Measurements from ENCODE around the gene NCKAP5L. TPM values are rescaled to one million over a fixed set of nuclear protein-coding genes. Genes with fewer than 3 reads are reported as not detected.
A peak's percentile ranks its signal among the peaks of the same experiment; 100 is the strongest.

NCKAP5L gene
- total and polyA plus RNA-seq, 4 donors, result 13.4 to 35.5 (median 24.8) TPM

DNA sequence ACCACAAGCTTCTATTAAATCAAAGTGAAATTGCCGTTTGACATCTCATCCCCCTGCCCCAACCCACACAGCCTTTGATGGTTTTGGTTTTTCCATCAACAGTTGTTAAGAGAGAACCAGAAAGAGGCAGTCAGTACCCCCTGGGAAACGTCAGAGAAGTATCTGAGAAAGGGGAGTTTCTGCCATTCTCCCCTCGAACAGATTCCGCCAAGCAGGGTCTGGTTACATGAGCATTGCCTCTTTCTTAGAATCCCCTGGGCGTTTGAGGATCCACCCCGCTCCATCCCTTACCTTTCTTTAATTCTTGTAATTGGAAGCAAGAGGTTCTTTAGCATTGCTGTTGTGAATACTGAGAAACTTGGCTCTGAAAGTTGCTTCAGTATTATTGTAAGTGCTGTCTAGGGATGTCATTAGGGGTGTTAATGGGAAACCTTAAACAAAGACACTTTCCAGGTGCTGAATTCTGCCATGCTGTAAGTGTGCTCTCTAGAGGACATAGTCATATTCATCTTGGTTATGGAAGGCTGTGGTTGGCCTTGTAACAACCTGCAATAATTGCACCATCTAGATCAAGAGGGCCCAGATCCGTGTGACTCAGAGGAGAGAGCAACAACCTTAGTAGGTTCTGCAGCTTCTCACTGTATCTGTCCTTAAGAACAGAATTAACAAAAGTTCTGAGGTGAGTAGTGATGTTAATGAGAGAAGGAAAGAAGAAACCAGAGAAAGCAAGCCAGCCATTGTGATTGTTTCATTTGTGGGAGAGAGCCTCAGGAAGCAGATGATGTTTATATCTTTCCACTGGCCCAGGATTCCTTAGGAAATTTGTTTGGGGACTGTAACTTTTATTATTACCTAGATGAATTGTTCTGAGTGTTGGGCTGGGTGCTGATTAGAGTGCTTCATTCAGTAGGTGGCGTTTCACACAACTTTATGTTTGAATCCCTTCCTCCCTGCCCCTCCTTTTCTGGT lies 77.9 kb downstream of the NCKAP5L start:
- no peak overlapping the region for H3K27ac ChIP-seq (ENCODE audit: low read depth, low read length)
- no peaks in the 10 kb centered on the region for H3K9me3 ChIP-seq (ENCODE audit: control insufficient read depth, insufficient read depth, low read length)
- whole genome bisulfite sequencing (ENCODE audit: insufficient coverage), result no CpG with 5 or more reads among the region's 8 CpGs
- H3K4me3 ChIP-seq (ENCODE audit: low read depth, low read length), result no peak overlapping the region
- no peaks in the 10 kb centered on the region for H3K27me3 ChIP-seq (ENCODE audit: control insufficient read depth, insufficient read depth, low read length)
- no peaks in the 10 kb centered on the region for H3K4me1 ChIP-seq (ENCODE audit: control insufficient read depth, insufficient read depth, low read length)
- DNase-seq (ENCODE audit: low read depth in 4 of 6, low spot score in 6 of 6), result peak in 1 of 6 donors; percentile 63
- peaks cover 20% of the 10 kb centered on the region for H3K36me3 ChIP-seq (ENCODE audit: control insufficient read depth, insufficient read depth, low read length)

DNA sequence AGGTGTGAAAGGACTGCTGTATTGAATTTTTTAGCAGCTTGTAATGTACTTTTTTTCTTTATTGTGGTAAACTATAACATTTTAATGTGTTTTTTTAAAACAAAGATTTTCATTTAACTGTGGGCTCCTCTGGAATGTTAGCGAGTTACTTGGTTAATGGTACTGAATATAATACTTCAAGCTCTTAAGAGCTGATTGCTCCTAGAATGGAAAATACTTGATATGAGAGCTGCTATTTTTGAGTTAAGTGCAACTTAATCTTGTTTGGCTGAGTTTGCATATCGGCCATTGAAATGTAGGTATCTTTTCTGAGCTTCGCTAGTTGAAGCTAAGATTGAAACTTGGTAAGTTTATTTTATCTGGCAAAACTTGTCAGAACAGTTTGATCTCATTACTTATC lies 79.4 kb downstream of the NCKAP5L start:
- no CpG with 5 or more reads among the region's 3 CpGs for WGBS (ENCODE audit: insufficient coverage)
- no peak for DNase-seq (ENCODE audit: low read depth in 4 of 6, low spot score in 6 of 6)
- Histone ChIP-seq H3K4me1 (ENCODE audit: control insufficient read depth, insufficient read depth, low read length) (no peaks in the 10 kb centered on the region), H3K4me3 (ENCODE audit: low read depth, low read length) (no peak overlapping the region), H3K27me3 (ENCODE audit: control insufficient read depth, insufficient read depth, low read length) (no peaks in the 10 kb centered on the region), H3K27ac (ENCODE audit: low read depth, low read length) (no peak overlapping the region), H3K36me3 (ENCODE audit: control insufficient read depth, insufficient read depth, low read length) (peaks cover 16% of the 10 kb centered on the region), H3K9me3 (ENCODE audit: control insufficient read depth, insufficient read depth, low read length) (no peaks in the 10 kb centered on the region)

DNA sequence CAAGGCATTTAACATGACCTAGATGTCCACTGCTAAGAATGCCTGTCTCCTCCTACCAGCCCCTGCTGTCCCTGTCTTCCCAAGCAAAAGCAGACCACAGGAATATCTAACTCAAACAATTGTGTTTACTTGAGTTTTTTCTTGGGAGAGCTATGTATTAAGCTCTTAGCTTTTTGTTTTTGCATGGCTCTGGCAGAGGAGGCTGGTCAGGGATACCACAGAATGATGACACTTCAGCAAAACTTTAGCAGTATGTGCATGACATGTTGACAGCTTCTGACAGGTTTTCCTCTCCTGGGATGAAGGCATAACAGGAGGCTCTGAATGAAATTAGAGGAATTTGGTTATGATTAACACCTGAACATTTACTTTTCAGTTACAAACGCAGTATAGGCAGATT lies 79.9 kb downstream of the NCKAP5L start:
- no peak overlapping the region for H3K4me3 ChIP-seq (ENCODE audit: low read depth, low read length)
- WGBS (ENCODE audit: insufficient coverage), result no CpG with 5 or more reads among the region's 1 CpG

DNA sequence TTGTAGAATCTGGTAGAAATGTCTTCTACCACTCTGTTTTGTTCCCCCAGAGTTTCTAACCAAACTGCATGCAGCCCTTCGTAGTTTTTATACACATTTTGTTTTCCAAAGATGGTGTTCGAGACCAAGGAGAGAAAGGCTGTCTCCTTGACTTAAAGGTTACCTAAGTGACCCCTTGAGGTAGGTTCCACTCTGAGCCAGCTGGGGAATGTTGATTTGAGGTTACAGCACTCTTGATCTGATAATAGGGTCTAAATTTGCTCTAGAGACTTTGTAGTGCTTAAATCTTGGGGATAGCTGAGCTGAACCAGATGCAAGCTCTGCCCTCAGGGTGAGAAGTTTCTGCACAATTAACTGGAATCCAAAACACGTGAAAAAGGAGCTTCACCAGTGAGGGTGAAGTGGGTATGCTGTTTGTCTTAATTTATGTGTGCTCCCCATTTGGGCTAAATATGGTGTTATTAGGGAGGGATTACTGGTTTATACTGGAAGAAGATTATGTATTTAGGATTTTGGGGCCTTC lies 83.8 kb downstream of the NCKAP5L start:
- Histone ChIP-seq H3K9me3 (ENCODE audit: control insufficient read depth, insufficient read depth, low read length) (no peaks in the 10 kb centered on the region), H3K4me3 (ENCODE audit: low read depth, low read length) (no peak overlapping the region), H3K4me1 (ENCODE audit: control insufficient read depth, insufficient read depth, low read length) (peaks cover 14% of the 10 kb centered on the region), H3K27me3 (ENCODE audit: control insufficient read depth, insufficient read depth, low read length) (no peaks in the 10 kb centered on the region), H3K36me3 (ENCODE audit: control insufficient read depth, insufficient read depth, low read length) (peaks cover 5% of the 10 kb centered on the region), H3K27ac (ENCODE audit: low read depth, low read length) (no peak overlapping the region)
- DNase-seq (ENCODE audit: low read depth in 4 of 6, low spot score in 6 of 6), result no peak
- WGBS (ENCODE audit: insufficient coverage), result 85% methylated on average over 2 of the region's 3 CpGs

More for the DNA sequence above, 79.9 kb downstream of the NCKAP5L start:
- Histone ChIP-seq H3K9me3 (ENCODE audit: control insufficient read depth, insufficient read depth, low read length) (no peaks in the 10 kb centered on the region), H3K27ac (ENCODE audit: low read depth, low read length) (no peak overlapping the region), H3K4me1 (ENCODE audit: control insufficient read depth, insufficient read depth, low read length) (peaks cover 1% of the 10 kb centered on the region), H3K27me3 (ENCODE audit: control insufficient read depth, insufficient read depth, low read length) (no peaks in the 10 kb centered on the region), H3K36me3 (ENCODE audit: control insufficient read depth, insufficient read depth, low read length) (peaks cover 11% of the 10 kb centered on the region)
- no peak for DNase-seq (ENCODE audit: low read depth in 4 of 6, low spot score in 6 of 6)

DNA sequence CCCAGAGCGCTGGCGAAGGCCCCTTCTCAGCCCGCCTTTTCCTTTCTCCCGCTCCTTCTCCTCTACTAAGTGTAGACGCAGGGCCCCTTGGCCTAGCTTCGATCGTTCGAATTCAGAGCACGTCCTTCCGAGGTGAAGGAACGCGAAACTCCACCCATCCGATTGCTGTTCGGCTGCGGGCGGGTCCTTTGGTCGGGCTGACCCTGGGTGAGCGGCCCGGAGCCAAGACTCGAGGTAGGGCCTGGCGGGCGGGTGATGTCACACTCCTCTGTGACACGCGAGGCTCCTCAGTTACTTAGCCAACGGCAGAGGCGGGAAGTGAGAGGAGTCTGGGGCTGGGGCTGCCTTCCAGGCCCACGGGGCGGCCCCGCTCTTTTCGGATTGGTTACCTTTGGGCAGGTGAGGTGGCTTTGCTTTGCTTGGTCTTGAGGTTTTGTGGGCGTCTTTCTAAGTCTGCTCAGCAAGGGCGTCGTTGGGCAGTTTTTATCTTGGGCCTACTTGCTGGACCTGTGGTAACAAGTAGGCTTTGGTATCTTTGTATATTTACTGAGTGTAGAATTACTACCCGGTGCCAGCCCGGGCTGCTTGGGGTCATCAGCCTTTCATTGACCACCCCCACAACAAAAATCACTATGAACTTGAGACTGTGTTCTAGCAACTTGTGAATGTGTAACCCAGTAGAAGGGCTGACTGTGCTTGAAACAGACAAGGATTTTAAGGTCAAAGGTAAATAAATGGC lies 86.2 kb downstream of the NCKAP5L start:
- Histone ChIP-seq H3K36me3 (ENCODE audit: control insufficient read depth, insufficient read depth, low read length) (no peaks in the 10 kb centered on the region), H3K4me3 (ENCODE audit: low read depth, low read length) (peak overlapping the region; percentile 99), H3K4me1 (ENCODE audit: control insufficient read depth, insufficient read depth, low read length) (peaks cover 14% of the 10 kb centered on the region), H3K27me3 (ENCODE audit: control insufficient read depth, insufficient read depth, low read length) (no peaks in the 10 kb centered on the region), H3K27ac (ENCODE audit: low read depth, low read length) (peak overlapping the region; percentile 99), H3K9me3 (ENCODE audit: control insufficient read depth, insufficient read depth, low read length) (no peaks in the 10 kb centered on the region)
- DNase-seq (ENCODE audit: low read depth in 4 of 6, low spot score in 6 of 6), result peak in 1 of 6 donors; percentile 1
- WGBS (ENCODE audit: insufficient coverage), result under 1% methylated on average over 33 of the region's 35 CpGs

Small RNAs within 50 kb of the gene (small RNA-seq; reads per million reads assigned to genes)
- not detected for gene LSM6P2 (ENCODE audit: low replicate concordance)

Other genes starting within 250 kb of the NCKAP5L start
- gene FAM186B, start 222.8 kb downstream of the NCKAP5L start, total RNA-seq, result under 1 TPM; 0.10 to 0.55 TPM
- 1 to 10 TPM in 1 of 2 donors, under 1 TPM in 1; 0.36 to 3.4 TPM for gene FAM186B, start 222.8 kb downstream of the NCKAP5L start, polyA plus RNA-seq (ENCODE audit: insufficient read length in 2 of 2)
- gene PRPF40B, start 204.9 kb downstream of the NCKAP5L start, total RNA-seq, result 10 to 100 TPM; 11.1 to 27.1 TPM
- gene PRPF40B, start 204.9 kb downstream of the NCKAP5L start, polyA plus RNA-seq (ENCODE audit: insufficient read length in 2 of 2), result 10 to 100 TPM; 29.4 to 42.2 TPM
- 10 to 100 TPM; 21.7 to 34.3 TPM for gene FMNL3, start 121.0 kb downstream of the NCKAP5L start, total RNA-seq
- 10 to 100 TPM; 23.4 to 24.8 TPM for gene FMNL3, start 121.0 kb downstream of the NCKAP5L start, polyA plus RNA-seq (ENCODE audit: insufficient read length in 2 of 2)
- gene TMBIM6, start 86.9 kb downstream of the NCKAP5L start, total RNA-seq, result 100 to 1,000 TPM; 443 to 497 TPM
- gene TMBIM6, start 86.9 kb downstream of the NCKAP5L start, polyA plus RNA-seq (ENCODE audit: insufficient read length in 2 of 2), result 100 to 1,000 TPM; 556 to 601 TPM
- gene BCDIN3D, start 14.7 kb upstream of the NCKAP5L start, total RNA-seq, result 1 to 10 TPM; 3.9 to 6.7 TPM
- 1 to 10 TPM; 6.7 to 6.8 TPM for gene BCDIN3D, start 14.7 kb upstream of the NCKAP5L start, polyA plus RNA-seq (ENCODE audit: insufficient read length in 2 of 2)
- 10 to 100 TPM; 18.1 to 72.6 TPM for gene FAIM2, start 75.5 kb upstream of the NCKAP5L start, total RNA-seq
- 100 to 1,000 TPM; 188 to 203 TPM for gene FAIM2, start 75.5 kb upstream of the NCKAP5L start, polyA plus RNA-seq (ENCODE audit: insufficient read length in 2 of 2)
- not detected for gene AQP2, start 122.3 kb upstream of the NCKAP5L start, total RNA-seq
- under 1 TPM; 0.44 to 0.47 TPM for gene AQP2, start 122.3 kb upstream of the NCKAP5L start, polyA plus RNA-seq (ENCODE audit: insufficient read length in 2 of 2)
- under 1 TPM; 0.20 to 0.99 TPM for gene AQP5, start 133.5 kb upstream of the NCKAP5L start, total RNA-seq
- 1 to 10 TPM; 1.8 to 2.4 TPM for gene AQP5, start 133.5 kb upstream of the NCKAP5L start, polyA plus RNA-seq (ENCODE audit: insufficient read length in 2 of 2)
- 1 to 10 TPM; 2.1 to 2.3 TPM for gene AQP6, start 144.5 kb upstream of the NCKAP5L start, total RNA-seq
- gene AQP6, start 144.5 kb upstream of the NCKAP5L start, polyA plus RNA-seq (ENCODE audit: insufficient read length in 2 of 2), result 1 to 10 TPM; 7.3 to 9.2 TPM
- gene RACGAP1, start 197.1 kb upstream of the NCKAP5L start, total RNA-seq, result 10 to 100 TPM; 32.1 to 38.4 TPM
- 10 to 100 TPM; 42.7 to 46.2 TPM for gene RACGAP1, start 197.1 kb upstream of the NCKAP5L start, polyA plus RNA-seq (ENCODE audit: insufficient read length in 2 of 2)
- gene ASIC1, start 229.2 kb upstream of the NCKAP5L start, total RNA-seq, result 10 to 100 TPM; 14.3 to 25.1 TPM
- 100 to 1,000 TPM; 134 to 148 TPM for gene ASIC1, start 229.2 kb upstream of the NCKAP5L start, polyA plus RNA-seq (ENCODE audit: insufficient read length in 2 of 2)